Measurements from ENCODE around the gene ANAPC10.
"Not testable (repeated sequence)": the region's sequence is repeated elsewhere in the genome, so short reads cannot be mapped to it uniquely, and the experiment has no call there.

ANAPC10 gene, protein sequence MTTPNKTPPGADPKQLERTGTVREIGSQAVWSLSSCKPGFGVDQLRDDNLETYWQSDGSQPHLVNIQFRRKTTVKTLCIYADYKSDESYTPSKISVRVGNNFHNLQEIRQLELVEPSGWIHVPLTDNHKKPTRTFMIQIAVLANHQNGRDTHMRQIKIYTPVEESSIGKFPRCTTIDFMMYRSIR

GRCh38 chr4:145097821-145098674 is at the start of gene ANAPC10, which contains the start of gene ABCE1:
ANAPC10 (minus strand) TSS chr4:145098196; CDS start chr4:145096099, 2,097 bp downstream.
ABCE1 (plus strand) TSS chr4:145098311; CDS start chr4:145104413, 6,102 bp downstream.
- DNase-seq (ENCODE audit: low spot score): peak; percentile 88
- TF ChIP-seq CTCF (IDR thresholded peaks at IDR 0.05; ENCODE audit: extremely low read depth, insufficient read depth, missing control alignments): no peak
- in situ Hi-C loops (cut with MboI; ENCODE audit: low pct_unique_long_range_greater_than_20kb, low sequenced_read_pairs, unreplicated experiment): no loop called here

GRCh38 chr4:145136219-145136618 is 38.2 kb upstream of the ANAPC10 start:
- in situ Hi-C loops (cut with MboI; ENCODE audit: low pct_unique_long_range_greater_than_20kb, low sequenced_read_pairs, unreplicated experiment); DNase-seq (ENCODE audit: low spot score): not testable (repeated sequence)

- in situ Hi-C loops (cut with MboI; ENCODE audit: low pct_unique_long_range_greater_than_20kb, low sequenced_read_pairs, unreplicated experiment): no loop called here
- TF ChIP-seq CTCF (IDR thresholded peaks at IDR 0.05; ENCODE audit: extremely low read depth, insufficient read depth, missing control alignments): no peak
- peak; percentile 49 for DNase-seq (ENCODE audit: low spot score)
Measured at GRCh38 chr4:145132511-145133098, 34.6 kb upstream of the ANAPC10 start.

DNA sequence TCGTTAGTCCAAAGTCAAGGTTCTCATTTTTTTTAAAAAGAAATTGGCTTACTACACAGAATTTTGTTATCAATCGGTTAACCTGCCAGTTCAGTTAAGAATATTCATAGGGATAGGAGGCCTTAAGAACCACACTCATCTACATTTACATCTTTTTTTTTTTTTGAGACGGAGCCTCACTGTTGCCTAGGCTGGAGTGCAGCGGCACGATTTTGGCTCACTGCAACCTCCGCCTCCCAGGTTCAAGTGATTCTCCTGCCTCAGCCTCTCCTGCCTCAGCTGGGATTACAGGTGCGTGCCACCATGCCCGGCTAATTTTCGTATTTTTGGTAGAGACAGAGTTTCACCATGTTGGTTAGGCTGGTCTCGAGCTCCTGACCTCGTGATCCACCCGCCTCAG is 33.9 kb upstream of the ANAPC10 start:
- in situ Hi-C loops (cut with MboI; ENCODE audit: low pct_unique_long_range_greater_than_20kb, low sequenced_read_pairs, unreplicated experiment): no loop called here
- no peak for DNase-seq (ENCODE audit: low spot score)
- TF ChIP-seq CTCF (IDR thresholded peaks at IDR 0.05; ENCODE audit: extremely low read depth, insufficient read depth, missing control alignments): no peak

DNA sequence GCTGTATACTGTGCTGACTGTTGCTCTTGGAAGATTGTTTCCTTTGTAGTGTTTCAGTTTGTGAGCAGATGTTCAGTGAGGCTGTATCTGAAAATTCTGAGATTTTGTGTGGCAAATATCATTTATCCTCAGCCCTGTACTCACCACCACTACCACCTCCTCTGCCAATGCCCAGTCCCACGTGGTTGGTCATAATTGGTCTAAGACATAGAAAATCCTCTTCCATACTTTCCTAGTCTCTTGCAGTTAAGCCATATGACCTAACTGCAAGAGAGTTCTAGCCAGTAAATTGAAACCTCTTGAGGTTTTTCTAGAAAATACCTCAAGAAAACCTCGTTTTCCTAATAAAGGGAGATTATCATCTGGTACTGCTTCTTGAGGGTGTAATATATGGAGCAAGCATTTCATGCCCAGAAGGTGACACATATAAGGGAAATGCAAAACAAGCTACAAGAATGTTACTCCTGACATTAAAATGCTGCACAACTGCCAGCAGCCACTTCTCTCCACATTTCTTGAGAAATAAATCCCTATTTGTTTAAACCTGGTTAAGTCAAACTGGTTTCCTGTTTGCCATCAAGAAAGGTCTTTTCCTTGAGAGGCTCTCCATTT is 32.9 kb upstream of the ANAPC10 start:
- no peak for TF ChIP-seq CTCF (IDR thresholded peaks at IDR 0.05; ENCODE audit: extremely low read depth, insufficient read depth, missing control alignments)
- in situ Hi-C loops (cut with MboI; ENCODE audit: low pct_unique_long_range_greater_than_20kb, low sequenced_read_pairs, unreplicated experiment): no loop called here
- no peak for DNase-seq (ENCODE audit: low spot score)

- in situ Hi-C loops (cut with MboI; ENCODE audit: low pct_unique_long_range_greater_than_20kb, low sequenced_read_pairs, unreplicated experiment): no loop called here
- no peak for TF ChIP-seq CTCF (IDR thresholded peaks at IDR 0.05; ENCODE audit: extremely low read depth, insufficient read depth, missing control alignments)
- DNase-seq (ENCODE audit: low spot score): no peak
Measured at GRCh38 chr4:145130130-145130529, 32.1 kb upstream of the ANAPC10 start.

All from GM13977 (cell line).